ENCODE data around the gene ASH1L. TPM values are rescaled to one million over a fixed set of nuclear protein-coding genes. Genes with fewer than 3 reads are reported as not detected.
"Not testable (repeated sequence)": the region's sequence is repeated elsewhere in the genome, so short reads cannot be mapped to it uniquely, and the experiment has no call there.

The ASH1L gene
- total RNA-seq, 2 experiments from 2014 or later, result 28.1 to 31.4 TPM

GRCh38 chr1:155379631-155380090 lies 182.9 kb downstream of the ASH1L start:
- Mint-ChIP-seq H3K27me3 (no peaks in the 10 kb centered on the region), H3K9me3 (ENCODE audit: low read depth) (no peaks in the 10 kb centered on the region), H3K36me3 (ENCODE audit: low read depth) (peaks cover 41% of the 10 kb centered on the region), H3K4me1 (peaks cover 8% of the 10 kb centered on the region), H3K27ac (no peak overlapping the region), H3K4me3 (no peak overlapping the region)
- intact Hi-C loops (cut with DNase I, micrococcal nuclease), result no loop called here
- ATAC-seq (no peak), DNase-seq (no peak)
- ChIA-PET CTCF (interaction anchor here (0.8 to 1.4 kb wide), 3 partner anchors 8 to 364 kb away, joined by 3 to 6 read pairs (median 3); no protein-coding TSS in a partner anchor), POLR2A (interaction anchor here (0.5 to 0.6 kb wide), 2 partner anchors 27 to 494 kb away, joined by 5 read pairs; no protein-coding TSS in a partner anchor)

GRCh38 chr1:155379180-155379579 lies 183.4 kb downstream of the ASH1L start:
- H3K36me3 Mint-ChIP-seq (ENCODE audit: low read depth), result peaks cover 41% of the 10 kb centered on the region
- DNase-seq, result no peak
- CTCF ChIA-PET, result interaction anchor here (1.1 kb wide), 1 partner anchor 9 kb away, joined by 6 read pairs; no protein-coding TSS in a partner anchor
- ATAC-seq, result no peak
- peaks cover 8% of the 10 kb centered on the region for H3K4me1 Mint-ChIP-seq
- H3K27ac Mint-ChIP-seq, result no peak overlapping the region
- H3K27me3 Mint-ChIP-seq, result no peaks in the 10 kb centered on the region
- H3K4me3 Mint-ChIP-seq, result no peak overlapping the region
- POLR2A ChIA-PET, result interaction anchor here (0.6 kb wide), 1 partner anchor 494 kb away, joined by 5 read pairs; no protein-coding TSS in a partner anchor
- intact Hi-C loops (cut with DNase I, micrococcal nuclease), result no loop called here
- H3K9me3 Mint-ChIP-seq (ENCODE audit: low read depth), result no peaks in the 10 kb centered on the region

- Mint-ChIP-seq H3K36me3 (ENCODE audit: low read depth) (peaks cover 13% of the 10 kb centered on the region), H3K4me3 (no peak overlapping the region), H3K9me3 (ENCODE audit: low read depth) (no peaks in the 10 kb centered on the region), H3K4me1 (no peaks in the 10 kb centered on the region), H3K27ac (no peak overlapping the region), H3K27me3 (no peaks in the 10 kb centered on the region)
- no peak for ATAC-seq
- intact Hi-C loops (cut with DNase I, micrococcal nuclease), result no loop called here
- ChIA-PET CTCF (no interaction called here), POLR2A (no interaction called here)
- DNase-seq, result no peak
Observed at GRCh38 chr1:155360051-155360450, 202.6 kb downstream of the ASH1L start.

GRCh38 chr1:155352631-155353030 lies 210.0 kb downstream of the ASH1L start:
- no peaks in the 10 kb centered on the region for H3K4me1 Mint-ChIP-seq
- DNase-seq, result no peak
- ChIA-PET POLR2A (interaction anchor here (0.7 kb wide), 1 partner anchor 27 kb away, joined by 5 read pairs; no protein-coding TSS in a partner anchor), CTCF (interaction anchor here (0.9 kb wide), 1 partner anchor 180 kb away, joined by 3 read pairs; the partner anchor contains the start of gene KRTCAP2)
- H3K27ac Mint-ChIP-seq, result no peak overlapping the region
- intact Hi-C loops (cut with DNase I, micrococcal nuclease), result loop anchor here in 1 of 2 experiments (10.0 kb wide), 1 partner anchor 242 kb away; no protein-coding TSS in a partner anchor
- no peaks in the 10 kb centered on the region for H3K9me3 Mint-ChIP-seq (ENCODE audit: low read depth)
- no peak overlapping the region for H3K4me3 Mint-ChIP-seq
- no peaks in the 10 kb centered on the region for H3K27me3 Mint-ChIP-seq
- peaks cover 47% of the 10 kb centered on the region for H3K36me3 Mint-ChIP-seq (ENCODE audit: low read depth)
- ATAC-seq, result no peak

- ChIA-PET CTCF (interaction anchor here (0.6 to 1.7 kb wide), 2 partner anchors 92 to 464 kb away, joined by 3 to 4 read pairs; no protein-coding TSS in a partner anchor), POLR2A (no interaction called here)
- H3K27me3 Mint-ChIP-seq, result no peaks in the 10 kb centered on the region
- intact Hi-C loops (cut with DNase I, micrococcal nuclease), result no loop called here
- peaks cover 42% of the 10 kb centered on the region for H3K36me3 Mint-ChIP-seq (ENCODE audit: low read depth)
- no peaks in the 10 kb centered on the region for H3K9me3 Mint-ChIP-seq (ENCODE audit: low read depth)
- no peak overlapping the region for H3K27ac Mint-ChIP-seq
- H3K4me1 Mint-ChIP-seq, result peaks cover 4% of the 10 kb centered on the region
- no peak overlapping the region for H3K4me3 Mint-ChIP-seq
- no peak for ATAC-seq
- no peak for DNase-seq
Observed at GRCh38 chr1:155342842-155343241, 219.8 kb downstream of the ASH1L start.

GRCh38 chr1:155339515-155340097 lies 223.0 kb downstream of the ASH1L start:
- no peak for DNase-seq
- Mint-ChIP-seq H3K27me3 (no peaks in the 10 kb centered on the region), H3K36me3 (ENCODE audit: low read depth) (peaks cover 44% of the 10 kb centered on the region), H3K27ac (no peak overlapping the region), H3K4me3 (no peak overlapping the region), H3K4me1 (peaks cover 6% of the 10 kb centered on the region), H3K9me3 (ENCODE audit: low read depth) (no peaks in the 10 kb centered on the region)
- intact Hi-C loops (cut with DNase I, micrococcal nuclease), result no loop called here
- ChIA-PET CTCF (interaction anchor here (0.7 to 1.1 kb wide), 2 partner anchors 16 to 294 kb away, joined by 3 to 6 read pairs; no protein-coding TSS in a partner anchor), POLR2A (no interaction called here)
- no peak for ATAC-seq

- peaks cover 40% of the 10 kb centered on the region for H3K36me3 Mint-ChIP-seq (ENCODE audit: low read depth)
- no peak for ATAC-seq
- H3K9me3 Mint-ChIP-seq (ENCODE audit: low read depth), result no peaks in the 10 kb centered on the region
- DNase-seq, result no peak
- peaks cover 6% of the 10 kb centered on the region for H3K4me1 Mint-ChIP-seq
- CTCF ChIA-PET, result interaction anchor here (0.7 to 2.4 kb wide), 4 partner anchors 14 to 206 kb away, joined by 3 to 9 read pairs (median 3); no protein-coding TSS in a partner anchor
- POLR2A ChIA-PET, result no interaction called here
- intact Hi-C loops (cut with DNase I, micrococcal nuclease), result no loop called here
- H3K27me3 Mint-ChIP-seq, result no peaks in the 10 kb centered on the region
- no peak overlapping the region for H3K27ac Mint-ChIP-seq
- H3K4me3 Mint-ChIP-seq, result no peak overlapping the region
Observed at GRCh38 chr1:155334962-155335361, 227.6 kb downstream of the ASH1L start.

- Mint-ChIP-seq H3K4me3 (no peak overlapping the region), H3K27me3 (no peaks in the 10 kb centered on the region), H3K36me3 (ENCODE audit: low read depth) (peaks cover 19% of the 10 kb centered on the region), H3K27ac (no peak overlapping the region), H3K9me3 (ENCODE audit: low read depth) (no peaks in the 10 kb centered on the region), H3K4me1 (peaks cover 8% of the 10 kb centered on the region)
- ATAC-seq (no peak), DNase-seq (no peak)
- POLR2A ChIA-PET, result no interaction called here
- CTCF ChIA-PET, result no interaction called here
- intact Hi-C loops (cut with DNase I, micrococcal nuclease), result loop anchor here in 1 of 2 experiments (10.0 kb wide), 1 partner anchor 265 kb away; no protein-coding TSS in a partner anchor
Observed at GRCh38 chr1:155329980-155330598, 232.5 kb downstream of the ASH1L start.

- H3K4me1 Mint-ChIP-seq; ATAC-seq; POLR2A ChIA-PET; DNase-seq; H3K9me3 Mint-ChIP-seq (ENCODE audit: low read depth); H3K27me3 Mint-ChIP-seq; H3K4me3 Mint-ChIP-seq; H3K27ac Mint-ChIP-seq: not testable (repeated sequence)
- intact Hi-C loops (cut with DNase I, micrococcal nuclease), result loop anchor here in 1 of 2 experiments (10.0 kb wide), 1 partner anchor 266 kb away; no protein-coding TSS in a partner anchor
- CTCF ChIA-PET, result interaction anchor here (1.8 kb wide), 1 partner anchor 78 kb away, joined by 4 read pairs; no protein-coding TSS in a partner anchor
- H3K36me3 Mint-ChIP-seq (ENCODE audit: low read depth), result peaks cover 16% of the 10 kb centered on the region
Observed at GRCh38 chr1:155328856-155329255, 233.7 kb downstream of the ASH1L start.

- Mint-ChIP-seq H3K27me3 (no peaks in the 10 kb centered on the region), H3K4me3 (no peak overlapping the region), H3K36me3 (ENCODE audit: low read depth) (peaks cover 14% of the 10 kb centered on the region), H3K27ac (no peak overlapping the region), H3K9me3 (ENCODE audit: low read depth) (no peaks in the 10 kb centered on the region), H3K4me1 (peaks cover 8% of the 10 kb centered on the region)
- DNase-seq (no peak), ATAC-seq (no peak)
- intact Hi-C loops (cut with DNase I, micrococcal nuclease), result loop anchor here in 1 of 2 experiments (10.0 kb wide), 1 partner anchor 267 kb away; no protein-coding TSS in a partner anchor
- POLR2A ChIA-PET, result no interaction called here
- CTCF ChIA-PET, result interaction anchor here (0.6 to 1.8 kb wide), 4 partner anchors 17 to 77 kb away, joined by 3 to 4 read pairs (median 4); partner anchors contain the start of gene HCN3
Observed at GRCh38 chr1:155327981-155328380, 234.6 kb downstream of the ASH1L start.

GRCh38 chr1:155326631-155327037 lies 236.0 kb downstream of the ASH1L start:
- Mint-ChIP-seq H3K27ac (no peak overlapping the region), H3K36me3 (ENCODE audit: low read depth) (peaks cover 14% of the 10 kb centered on the region), H3K9me3 (ENCODE audit: low read depth) (no peaks in the 10 kb centered on the region), H3K4me3 (no peak overlapping the region), H3K27me3 (no peaks in the 10 kb centered on the region), H3K4me1 (peaks cover 18% of the 10 kb centered on the region)
- ATAC-seq (no peak), DNase-seq (no peak)
- CTCF ChIA-PET, result interaction anchor here (1.0 kb wide), 1 partner anchor 76 kb away, joined by 3 read pairs; no protein-coding TSS in a partner anchor
- intact Hi-C loops (cut with DNase I, micrococcal nuclease), result loop anchor here in 1 of 2 experiments (10.0 kb wide), 1 partner anchor 268 kb away; no protein-coding TSS in a partner anchor
- POLR2A ChIA-PET, result no interaction called here

Measured in activated CD4-positive, alpha-beta T cell treated with anti-CD3 and anti-CD28 coated beads for 36 hours (primary cell).